Skeletal muscle satellite cell (primary cell): ENCODE results near the gene DDX41.

Experiments used
- H3K27me3 ChIP-seq: 2 replicates; pipeline ENCODE4 v1.7.0; 2013; ENCODE audit warnings: low read length; ENCODE audit not compliant: control insufficient read depth, insufficient read depth
- H3K36me3 ChIP-seq: 2 replicates; pipeline ENCODE4 v1.7.0; 2013; ENCODE audit warnings: mild to moderate bottlenecking, control low read depth, low read length; ENCODE audit not compliant: insufficient read depth
- H3K4me1 ChIP-seq: 2 replicates; pipeline ENCODE4 v1.7.0; 2013; ENCODE audit warnings: low read length; ENCODE audit not compliant: control insufficient read depth, insufficient read depth
- H3K4me2 ChIP-seq: 2 replicates; pipeline ENCODE4 v1.7.0; 2013; ENCODE audit warnings: mild to moderate bottlenecking, low read length
- H3K4me3 ChIP-seq: 2 replicates; pipeline ENCODE4 v1.7.0; 2013; ENCODE audit warnings: low read length
- H3K9ac ChIP-seq: 2 replicates; pipeline ENCODE4 v1.7.0; 2013; ENCODE audit warnings: mild to moderate bottlenecking, low read depth, low read length, moderate library complexity
- H3K9me3 ChIP-seq: replicated peaks from 2 replicates; pipeline ENCODE4 v1.7.0; 2013; ENCODE audit warnings: mild to moderate bottlenecking, control low read depth, low read length

Gene DDX41

DNA sequence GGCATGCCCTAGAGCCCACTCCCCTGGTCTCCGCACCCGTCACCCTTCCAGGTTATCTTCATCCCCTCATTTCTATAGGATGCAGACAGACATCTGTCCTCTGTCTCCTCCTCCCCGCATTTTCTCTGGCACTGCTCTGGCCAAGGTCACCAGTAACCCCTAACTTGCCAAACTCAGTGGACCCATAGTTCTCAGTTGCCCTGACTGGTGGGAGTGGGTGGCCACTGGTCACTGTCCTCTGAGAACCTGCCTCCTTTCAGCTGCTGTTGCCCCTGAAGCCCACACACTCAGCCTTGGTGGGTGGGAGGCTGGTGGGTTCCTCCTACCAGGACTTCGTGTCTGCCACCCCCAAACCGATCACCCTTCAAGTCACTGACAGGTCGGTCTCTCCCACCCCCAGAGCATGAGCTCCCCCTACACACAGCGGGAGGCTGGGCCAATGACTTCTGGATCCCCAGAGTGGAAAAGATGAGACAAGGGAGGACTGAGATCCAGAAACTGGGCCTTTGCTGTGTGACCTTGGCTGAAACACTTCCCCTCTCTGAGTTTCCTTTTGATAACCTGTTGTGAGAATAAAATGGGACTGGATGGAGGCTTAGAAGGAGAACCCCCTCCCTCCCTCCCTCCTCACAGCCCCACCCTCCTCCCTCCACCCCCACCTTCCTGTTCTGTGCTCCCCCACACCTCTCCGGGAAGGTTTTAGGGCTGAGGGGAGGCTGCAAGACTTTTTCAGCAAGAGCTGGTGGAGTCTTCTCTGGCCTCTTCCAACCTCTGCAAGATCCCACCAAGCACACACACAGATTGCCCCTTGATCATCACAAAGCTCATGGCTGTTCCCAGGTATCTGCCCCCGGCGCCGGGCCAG lies 41.0 kb downstream of the DDX41 start:
- Histone ChIP-seq H3K4me2 (no peak overlapping the region), H3K4me1 (peaks cover 38% of the 10 kb centered on the region), H3K4me3 (no peak overlapping the region), H3K36me3 (peaks cover 13% of the 10 kb centered on the region), H3K9me3 (no peaks in the 10 kb centered on the region), H3K9ac (no peak overlapping the region), H3K27me3 (no peaks in the 10 kb centered on the region)

DNA sequence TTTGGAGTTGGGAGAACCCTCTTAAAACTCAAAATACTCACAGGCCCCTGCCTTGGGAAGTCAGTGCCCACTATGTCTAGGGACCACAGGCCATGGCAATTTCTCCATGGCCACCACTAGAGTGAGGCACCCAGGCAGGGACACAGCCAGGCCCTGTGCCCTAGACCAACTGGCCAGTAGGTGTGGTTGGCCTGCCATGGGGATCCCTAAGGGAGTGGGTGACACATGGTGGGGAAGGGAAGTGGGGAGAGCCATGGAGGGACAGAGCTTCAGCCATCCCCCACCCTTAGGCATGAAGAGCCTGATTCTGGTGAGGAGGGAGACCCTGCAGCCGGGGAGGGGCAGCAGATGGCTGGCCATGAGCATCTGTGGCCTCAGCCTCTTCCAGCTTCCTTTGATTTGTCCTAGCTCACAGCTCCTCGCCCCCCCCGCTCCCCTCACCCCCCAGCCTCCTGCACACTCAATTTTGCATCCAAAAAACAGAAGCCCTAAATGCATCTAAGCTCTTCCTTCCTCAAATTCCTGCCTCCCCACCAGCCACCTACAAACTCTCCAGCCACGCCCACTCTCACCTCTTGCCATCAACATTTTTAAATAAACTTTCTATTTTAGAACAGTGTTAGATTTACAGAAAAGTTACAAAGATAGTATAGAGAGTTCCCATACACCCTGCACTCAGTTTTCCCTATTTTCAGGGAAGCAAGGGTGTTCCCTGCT lies 41.8 kb downstream of the DDX41 start:
- Histone ChIP-seq H3K36me3 (peaks cover 18% of the 10 kb centered on the region), H3K9me3 (no peaks in the 10 kb centered on the region), H3K4me2 (no peak overlapping the region), H3K4me3 (no peak overlapping the region), H3K27me3 (no peaks in the 10 kb centered on the region), H3K9ac (no peak overlapping the region), H3K4me1 (peaks cover 41% of the 10 kb centered on the region)

DNA sequence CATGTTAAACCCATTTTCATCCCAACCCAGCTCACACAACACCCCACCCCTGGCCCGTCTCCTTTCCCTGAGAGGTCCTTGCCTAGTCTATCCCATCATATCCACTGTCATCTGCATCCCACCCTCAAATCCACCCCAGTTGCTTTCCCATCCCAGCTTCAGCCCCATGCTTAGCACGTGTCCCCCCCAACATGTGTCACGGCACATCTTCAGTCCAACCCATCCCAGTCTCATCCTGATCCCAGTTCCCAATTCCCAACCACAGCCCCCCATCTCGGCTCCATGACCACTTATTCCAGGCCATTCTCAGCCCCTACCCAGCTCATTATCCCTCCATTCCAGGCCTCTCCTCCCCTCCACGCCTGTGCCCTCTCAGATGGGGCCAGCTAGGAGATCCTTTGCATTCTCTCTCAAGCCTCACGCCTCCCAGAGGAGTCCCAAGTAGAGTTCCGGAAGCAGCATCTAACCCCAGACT lies 42.7 kb downstream of the DDX41 start:
- no peaks in the 10 kb centered on the region for H3K27me3 ChIP-seq
- H3K4me3 ChIP-seq: no peak overlapping the region
- H3K36me3 ChIP-seq: peaks cover 13% of the 10 kb centered on the region
- peak overlapping the region; percentile 10 for H3K4me2 ChIP-seq
- H3K4me1 ChIP-seq: peaks cover 41% of the 10 kb centered on the region
- H3K9ac ChIP-seq: no peak overlapping the region
- no peaks in the 10 kb centered on the region for H3K9me3 ChIP-seq

DNA sequence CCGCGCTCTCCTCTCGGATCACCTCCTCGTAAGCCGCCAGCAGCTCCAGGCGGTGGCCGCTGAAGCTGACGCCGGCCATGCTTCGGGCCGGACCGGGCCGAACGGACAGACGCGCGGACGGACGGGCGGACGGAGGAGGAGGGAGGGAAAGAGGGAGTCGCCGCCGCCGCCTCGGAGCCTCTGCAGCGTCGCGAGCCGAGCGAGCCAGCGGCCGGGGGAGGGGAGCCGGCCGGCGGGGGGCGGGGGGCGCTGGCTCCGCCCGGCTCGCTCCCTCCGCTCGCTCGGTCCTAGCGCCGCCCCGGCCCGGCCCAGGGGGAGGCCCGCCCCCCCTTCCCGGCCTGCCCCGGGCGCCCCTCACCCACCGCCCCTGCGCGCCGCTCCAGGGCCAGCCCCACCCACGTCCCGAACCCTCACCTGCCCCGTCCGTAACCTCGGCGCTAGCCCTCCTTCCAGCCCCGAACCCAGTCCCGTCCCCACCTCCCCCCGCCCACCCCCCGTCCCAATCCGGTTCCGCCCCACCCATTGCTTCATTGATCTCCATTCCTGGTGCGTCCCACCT lies 43.2 kb downstream of the DDX41 start, which contains the start of gene DBN1:
Gene DBN1 (minus strand): TSS at position 192 of the 559 bp plus-strand sequence. CDS start 113 bp downstream, at position 79.
- peaks cover 13% of the 10 kb centered on the region for H3K36me3 ChIP-seq
- H3K4me2 ChIP-seq: peak within 1 kb of the TSS; percentile 98
- peak within 1 kb of the TSS; percentile 86 for H3K9ac ChIP-seq
- no peaks in the 10 kb centered on the region for H3K27me3 ChIP-seq
- peaks cover 43% of the 10 kb centered on the region for H3K4me1 ChIP-seq
- peak within 1 kb of the TSS; percentile 92 for H3K4me3 ChIP-seq
- H3K9me3 ChIP-seq: no peaks in the 10 kb centered on the region

DNA sequence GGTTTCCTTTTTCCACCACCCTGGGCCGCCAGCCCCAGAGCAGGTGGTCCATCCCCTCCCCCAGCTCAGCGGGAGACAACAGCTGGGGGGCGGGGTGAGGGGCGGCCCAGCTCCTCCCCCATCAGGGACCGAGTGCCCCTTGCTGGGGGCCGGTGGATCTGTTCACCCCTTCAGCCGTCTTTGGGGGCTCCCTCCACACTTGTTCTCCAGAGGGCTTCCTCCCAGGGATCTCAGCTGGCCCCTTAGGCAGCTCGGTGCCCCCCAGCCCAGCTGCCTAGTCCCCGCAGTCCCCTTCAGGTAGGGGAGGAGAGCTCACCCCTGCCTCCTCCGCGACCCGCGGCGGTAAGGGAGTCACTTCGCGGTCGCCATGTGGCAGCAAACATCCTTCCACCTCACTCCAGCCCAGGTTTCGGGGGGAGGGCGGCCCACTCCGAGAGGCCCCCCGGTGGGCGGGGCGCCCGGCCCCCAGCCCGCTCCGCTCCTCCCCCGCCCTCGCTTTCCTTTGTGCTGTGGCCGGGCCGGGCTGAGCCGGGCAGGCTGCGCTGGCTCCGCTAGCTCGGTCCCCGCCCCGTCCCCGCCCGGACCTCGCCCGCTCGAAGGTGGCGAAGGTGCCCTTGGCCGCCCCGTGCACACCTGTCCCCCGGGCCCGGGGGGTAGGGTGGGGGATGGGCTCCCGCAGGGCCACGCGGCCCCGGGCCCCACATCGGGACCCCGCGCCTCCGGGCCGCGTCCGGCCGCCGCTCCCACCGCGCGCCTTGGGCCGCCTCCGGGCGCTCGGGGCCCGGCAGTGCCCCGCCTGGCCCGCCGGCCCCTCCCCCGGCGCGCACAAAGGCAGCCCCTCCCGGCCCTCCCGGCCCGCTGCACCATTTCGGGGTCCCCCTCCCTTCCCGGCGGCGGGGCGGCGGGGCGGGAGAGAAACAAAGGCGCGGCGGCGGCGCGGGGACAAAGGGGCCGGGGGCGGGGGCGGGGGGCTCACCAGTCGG lies 44.0 kb downstream of the DDX41 start:
- H3K27me3 ChIP-seq: no peaks in the 10 kb centered on the region
- H3K4me2 ChIP-seq: peak overlapping the region; percentile 98
- H3K9me3 ChIP-seq: no peaks in the 10 kb centered on the region
- peaks cover 19% of the 10 kb centered on the region for H3K36me3 ChIP-seq
- peaks cover 45% of the 10 kb centered on the region for H3K4me1 ChIP-seq
- peak overlapping the region; percentile 92 for H3K4me3 ChIP-seq
- peak overlapping the region; percentile 86 for H3K9ac ChIP-seq

DNA sequence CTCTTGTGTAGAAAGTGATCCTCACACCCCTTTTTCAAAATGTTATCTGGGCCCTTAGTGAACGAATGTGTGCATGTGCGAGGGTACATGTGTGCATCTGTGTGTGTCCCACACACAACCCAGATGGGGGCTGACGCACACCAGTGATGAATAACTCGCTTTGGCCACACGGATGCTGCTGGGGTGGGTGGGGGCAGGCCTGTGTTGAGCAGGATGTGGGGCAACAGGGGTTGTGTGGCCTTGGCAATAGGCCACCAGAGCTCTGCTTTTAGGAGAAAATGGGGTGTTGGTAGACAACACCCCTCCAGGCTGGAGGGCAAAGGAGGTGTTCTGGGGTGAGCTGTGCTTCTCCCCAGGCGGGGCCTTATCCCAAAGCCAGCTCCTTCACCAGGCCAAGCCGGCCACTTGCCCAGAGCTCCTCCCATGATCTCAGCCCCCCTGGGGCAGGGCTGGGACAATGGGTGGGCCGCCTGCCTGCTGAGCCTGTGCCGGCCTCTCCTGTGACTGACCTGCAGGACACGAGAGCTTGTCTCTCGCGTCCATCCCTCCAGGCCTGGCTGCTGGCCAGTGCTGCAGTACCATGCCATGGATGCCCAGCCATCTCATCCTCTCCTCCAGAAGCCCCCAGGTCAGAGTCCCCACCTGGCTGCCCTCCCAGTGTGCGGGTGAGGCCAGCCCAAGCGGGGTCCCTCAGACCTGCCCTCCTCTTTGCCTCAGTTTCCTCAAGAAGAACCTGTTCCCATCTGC lies 45.0 kb downstream of the DDX41 start:
- Histone ChIP-seq H3K9me3 (no peaks in the 10 kb centered on the region), H3K9ac (peak overlapping the region; percentile 86), H3K36me3 (peaks cover 25% of the 10 kb centered on the region), H3K4me1 (peaks cover 43% of the 10 kb centered on the region), H3K27me3 (no peaks in the 10 kb centered on the region), H3K4me2 (peak overlapping the region; percentile 98), H3K4me3 (peak overlapping the region; percentile 92)

DNA sequence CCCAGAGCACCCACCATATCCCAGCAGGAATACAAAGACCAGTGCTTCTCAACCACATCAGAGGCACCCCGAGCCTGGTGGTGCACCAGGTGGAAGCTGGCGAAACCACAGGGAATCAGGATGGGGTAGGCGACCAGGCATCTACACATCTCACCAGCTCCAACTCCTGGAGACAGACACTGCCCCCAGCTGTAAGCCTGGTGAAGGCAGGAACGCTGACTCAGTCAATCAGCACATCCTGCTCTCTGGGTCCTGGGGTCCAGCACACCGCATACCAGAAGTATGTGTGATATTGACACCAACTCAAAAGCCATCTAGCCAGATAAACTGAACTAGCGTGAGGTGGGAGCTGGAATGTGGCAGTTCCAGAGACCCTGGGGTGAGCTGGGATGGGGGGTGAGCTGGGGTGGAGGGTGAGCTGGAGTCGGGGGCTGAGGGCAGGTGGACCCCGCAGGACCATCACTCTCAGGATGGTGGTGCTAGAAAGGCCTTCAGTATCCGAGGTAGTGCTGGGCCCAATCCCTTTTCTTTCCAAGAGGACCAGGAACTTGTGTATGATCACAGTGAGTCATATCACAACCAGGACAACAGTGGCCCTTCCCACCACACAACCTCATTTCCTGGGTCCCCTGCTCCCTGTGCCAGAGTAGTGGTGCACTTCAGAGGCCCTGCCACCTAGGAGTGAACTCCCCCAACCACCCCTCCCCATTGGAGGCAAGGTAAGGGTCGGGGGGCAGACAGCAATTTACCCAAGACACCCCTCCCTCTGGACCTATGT lies 45.8 kb downstream of the DDX41 start:
- Histone ChIP-seq H3K36me3 (peaks cover 33% of the 10 kb centered on the region), H3K9ac (no peak overlapping the region), H3K4me3 (peak overlapping the region; percentile 92)

DNA sequence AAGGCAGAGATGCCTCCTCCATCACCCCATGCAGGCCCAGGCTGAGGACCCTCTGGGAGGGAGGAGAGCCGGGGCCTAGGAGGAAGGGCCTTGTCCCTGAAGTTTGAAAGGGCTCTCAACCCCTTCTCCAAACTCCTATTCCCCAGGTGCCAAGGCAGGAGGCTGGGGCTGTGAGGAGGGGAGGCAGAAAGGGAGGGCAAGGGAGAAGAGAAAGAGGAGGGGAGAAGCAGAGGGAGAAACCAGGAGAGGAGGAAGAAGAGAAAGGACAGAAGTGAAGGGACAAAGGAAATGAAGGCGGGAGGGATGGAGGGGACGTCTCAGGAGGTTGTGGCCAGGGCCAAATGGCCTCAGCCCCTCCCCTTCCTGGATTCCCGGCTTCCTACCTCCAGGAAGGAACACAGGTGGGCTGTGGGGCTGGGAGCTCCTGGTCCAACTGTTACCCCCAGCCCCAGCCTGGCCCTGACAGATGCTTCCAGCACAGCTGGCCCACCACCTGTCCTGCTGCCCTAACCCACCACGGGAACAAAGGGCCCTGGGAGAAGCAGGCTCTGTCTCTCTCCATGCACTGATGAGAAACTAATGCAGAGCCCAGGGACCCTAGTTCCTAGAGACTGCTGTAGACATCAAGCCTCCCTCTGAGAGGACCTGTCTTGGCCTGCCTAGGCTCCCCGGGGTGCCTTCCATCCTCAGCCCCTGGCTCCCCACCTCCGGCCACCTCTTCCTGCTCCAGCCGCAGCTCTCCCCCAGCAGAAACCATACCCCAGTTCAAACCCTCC lies 46.8 kb downstream of the DDX41 start:
- Histone ChIP-seq H3K9me3 (peaks cover 4% of the 10 kb centered on the region), H3K9ac (no peak overlapping the region), H3K4me3 (no peak overlapping the region), H3K36me3 (peaks cover 44% of the 10 kb centered on the region), H3K27me3 (no peaks in the 10 kb centered on the region), H3K4me2 (peak overlapping the region; percentile 98), H3K4me1 (peaks cover 40% of the 10 kb centered on the region)

More for the DNA sequence above, 45.8 kb downstream of the DDX41 start:
- no peaks in the 10 kb centered on the region for H3K9me3 ChIP-seq
- no peaks in the 10 kb centered on the region for H3K27me3 ChIP-seq
- peak overlapping the region; percentile 98 for H3K4me2 ChIP-seq
- H3K4me1 ChIP-seq: peaks cover 40% of the 10 kb centered on the region
